DLD1 (cell line): ENCODE data around the gene SELENOM.

Experiments used
- in situ Hi-C: cut with HindIII; loops from 2 replicates; pipeline ENCODE4 v1.10.0; 2017; ENCODE audit warnings: low sequenced_read_pairs

Gene SELENOM

GRCh38 chr22:31107178-31107893 lies at the start of gene SELENOM:
Gene SELENOM, minus strand, starts transcription at chr22:31107568. Its CDS starts 63 bp downstream, at chr22:31107505.
- in situ Hi-C loops, result no loop called here

- in situ Hi-C loops, result no loop called here
Observed at GRCh38 chr22:31155422-31155821, 48.1 kb upstream of the SELENOM start.

- in situ Hi-C loops, result no loop called here
Observed at GRCh38 chr22:31154975-31155374, 47.6 kb upstream of the SELENOM start.

GRCh38 chr22:31153357-31153756 lies 46.0 kb upstream of the SELENOM start:
- in situ Hi-C loops, result no loop called here

- in situ Hi-C loops, result no loop called here
Observed at GRCh38 chr22:31151872-31152271, 44.5 kb upstream of the SELENOM start.

GRCh38 chr22:31150615-31151014 lies 43.2 kb upstream of the SELENOM start:
- in situ Hi-C loops, result no loop called here

GRCh38 chr22:31148953-31149627 lies 41.7 kb upstream of the SELENOM start:
- in situ Hi-C loops, result no loop called here

GRCh38 chr22:31148488-31148887 lies 41.1 kb upstream of the SELENOM start:
- in situ Hi-C loops, result no loop called here

GRCh38 chr22:31144223-31144622 lies 36.9 kb upstream of the SELENOM start:
- in situ Hi-C loops, result no loop called here

- in situ Hi-C loops, result no loop called here
Observed at GRCh38 chr22:31143537-31143936, 36.2 kb upstream of the SELENOM start.

- in situ Hi-C loops, result no loop called here
Observed at GRCh38 chr22:31143038-31143437, 35.7 kb upstream of the SELENOM start.

- in situ Hi-C loops, result no loop called here
Observed at GRCh38 chr22:31142285-31142684, 34.9 kb upstream of the SELENOM start.

GRCh38 chr22:31141551-31141950 lies 34.2 kb upstream of the SELENOM start:
- in situ Hi-C loops, result no loop called here

- in situ Hi-C loops, result no loop called here
Observed at GRCh38 chr22:31140746-31141145, 33.4 kb upstream of the SELENOM start.

GRCh38 chr22:31139866-31140716 lies 32.7 kb upstream of the SELENOM start, which contains the start of gene PLA2G3:
Gene PLA2G3, minus strand, starts transcription at chr22:31140508. Its CDS starts 154 bp downstream, at chr22:31140354.
- in situ Hi-C loops, result no loop called here

- in situ Hi-C loops, result no loop called here
Observed at GRCh38 chr22:31139066-31139465, 31.7 kb upstream of the SELENOM start.

- in situ Hi-C loops, result no loop called here
Observed at GRCh38 chr22:31138126-31138525, 30.8 kb upstream of the SELENOM start.

- in situ Hi-C loops, result no loop called here
Observed at GRCh38 chr22:31137721-31138120, 30.4 kb upstream of the SELENOM start.

GRCh38 chr22:31136711-31137110 lies 29.3 kb upstream of the SELENOM start:
- in situ Hi-C loops, result no loop called here

GRCh38 chr22:31136155-31136554 lies 28.8 kb upstream of the SELENOM start:
- in situ Hi-C loops, result no loop called here

GRCh38 chr22:31135706-31136105 lies 28.3 kb upstream of the SELENOM start:
- in situ Hi-C loops, result no loop called here
